ELR (cell line): Measurements from ENCODE around the gene FGF14.

Experiments used
- DNase-seq: peaks from one replicate; pipeline ENCODE4 v3.0.0-alpha.2; 2015; ENCODE audit warnings: low read depth

Gene FGF14

GRCh38 chr13:101792189-101792588 lies 609.7 kb downstream of the FGF14 start:
- no peak for DNase-seq

- peak; percentile 60 for DNase-seq
These were observed 616.0 kb downstream of the FGF14 start for GRCh38 chr13:101785858-101786257.

GRCh38 chr13:101784313-101784712 lies 617.5 kb downstream of the FGF14 start:
- no peak for DNase-seq

GRCh38 chr13:101783554-101783953 lies 618.3 kb downstream of the FGF14 start:
- no peak for DNase-seq

- DNase-seq = no peak
These were observed 621.6 kb downstream of the FGF14 start for GRCh38 chr13:101780211-101780610.

- DNase-seq = no peak
These were observed 622.7 kb downstream of the FGF14 start for GRCh38 chr13:101779147-101779546.

- no peak for DNase-seq
These were observed 626.6 kb downstream of the FGF14 start for GRCh38 chr13:101775267-101775666.

- no peak for DNase-seq
These were observed 627.5 kb downstream of the FGF14 start for GRCh38 chr13:101774393-101774792.

GRCh38 chr13:101773062-101773461 lies 628.8 kb downstream of the FGF14 start:
- peak; percentile 14 for DNase-seq

GRCh38 chr13:101767131-101767530 lies 634.7 kb downstream of the FGF14 start:
- DNase-seq = no peak

GRCh38 chr13:101763191-101763590 lies 638.7 kb downstream of the FGF14 start:
- DNase-seq = no peak

- peak; percentile 70 for DNase-seq
These were observed 644.3 kb downstream of the FGF14 start for GRCh38 chr13:101757446-101758039.

- DNase-seq = no peak
These were observed 646.5 kb downstream of the FGF14 start for GRCh38 chr13:101755228-101755887.

GRCh38 chr13:101752432-101752831 lies 649.4 kb downstream of the FGF14 start:
- no peak for DNase-seq

GRCh38 chr13:101751488-101751887 lies 650.4 kb downstream of the FGF14 start:
- DNase-seq = peak; percentile 88

GRCh38 chr13:101749584-101749983 lies 652.3 kb downstream of the FGF14 start:
- DNase-seq = no peak

GRCh38 chr13:101747039-101747438 lies 654.8 kb downstream of the FGF14 start:
- DNase-seq = no peak

- DNase-seq = no peak
These were observed 655.3 kb downstream of the FGF14 start for GRCh38 chr13:101746513-101746912.

- DNase-seq = no peak
These were observed 662.3 kb downstream of the FGF14 start for GRCh38 chr13:101739382-101740178.

GRCh38 chr13:101738336-101738735 lies 663.5 kb downstream of the FGF14 start:
- no peak for DNase-seq

GRCh38 chr13:101736566-101736965 lies 665.3 kb downstream of the FGF14 start:
- no peak for DNase-seq

- DNase-seq = no peak
These were observed 671.3 kb downstream of the FGF14 start for GRCh38 chr13:101730420-101731000.

GRCh38 chr13:101728615-101729014 lies 673.2 kb downstream of the FGF14 start:
- no peak for DNase-seq
